Right ventricle myocardium superior (tissue), 1 donor: ENCODE results near the gene CES3. TPM values are rescaled to one million over a fixed set of nuclear protein-coding genes. Genes with fewer than 3 reads are reported as not detected.
A peak's percentile ranks its signal among the peaks of the same experiment; 100 is the strongest.

ENCODE experiments used
- ATAC-seq: fragments of 200-7000 bp; cut with Tn5 transposase; one replicate; pipeline ENCODE4 v1.9.1; 2020; ENCODE audit warnings: mild to moderate bottlenecking; ENCODE audit not compliant: poor library complexity
- DNase-seq: peaks from one replicate; pipeline ENCODE4 v3.0.0-alpha.2; 2020
- intact Hi-C: fragments of 100-400 bp; cut with DNase I; formaldehyde crosslinking; loops from one replicate; pipeline ENCODE4 v1.11.2; 2022
- long read RNA-seq: library from polyadenylated mRNA; unstranded; transcript quantifications from one replicate; pipeline ENCODE4 v2.0.0, GENCODE V29; 2021
- total RNA-seq: library from RNA; stranded (reverse); fragmentation: NEBNext Ultra II Directional; extraction: Animal tissue kit (Norgen Biotek cat#: 25700); gene quantifications from one replicate; pipeline ENCODE4 v1.2.1, GENCODE V29; 2021
- donor health status: DM: no; HTN: yes; CAD: no; lungs with severe emphysema.

The CES3 gene
- 2.0 TPM for total RNA-seq
- long read RNA-seq, result 0 reads

GRCh38 chr16:66961065-66961744 is at the start of gene CES3:
Gene CES3 (plus strand): TSS chr16:66961266. CDS start chr16:66961308, 42 bp downstream.
- intact Hi-C loops, result no loop called here
- ATAC-seq (peak; percentile 74), DNase-seq (peak; percentile 70)

GRCh38 chr16:66911801-66912200 is 49.3 kb upstream of the CES3 start:
- intact Hi-C loops, result no loop called here
- no peak for ATAC-seq
- DNase-seq, result peak; percentile 24

GRCh38 chr16:66913081-66913480 is 48.0 kb upstream of the CES3 start:
- ATAC-seq (no peak), DNase-seq (no peak)
- intact Hi-C loops, result no loop called here

- ATAC-seq (no peak), DNase-seq (no peak)
- intact Hi-C loops, result no loop called here
These were observed 47.4 kb upstream of the CES3 start for GRCh38 chr16:66913711-66914110.

- DNase-seq (no peak), ATAC-seq (no peak)
- intact Hi-C loops, result no loop called here
These were observed 46.5 kb upstream of the CES3 start for GRCh38 chr16:66914541-66914940.

- DNase-seq (peak; percentile 13), ATAC-seq (no peak)
- intact Hi-C loops, result no loop called here
These were observed 46.0 kb upstream of the CES3 start for GRCh38 chr16:66915041-66915440.

- DNase-seq (no peak), ATAC-seq (no peak)
- intact Hi-C loops, result no loop called here
These were observed 44.5 kb upstream of the CES3 start for GRCh38 chr16:66916518-66916917.

GRCh38 chr16:66917741-66918140 is 43.3 kb upstream of the CES3 start:
- intact Hi-C loops, result no loop called here
- ATAC-seq, result no peak
- no peak for DNase-seq

- intact Hi-C loops, result no loop called here
- no peak for DNase-seq
- no peak for ATAC-seq
These were observed 42.7 kb upstream of the CES3 start for GRCh38 chr16:66918355-66918754.

GRCh38 chr16:66918803-66919568 is 42.1 kb upstream of the CES3 start, which contains the start of gene CDH16:
Gene CDH16 (minus strand): TSS chr16:66918885. CDS start chr16:66918065, 820 bp downstream.
- ATAC-seq, result peak; percentile 19
- no peak for DNase-seq
- intact Hi-C loops, result no loop called here

- DNase-seq (no peak), ATAC-seq (no peak)
These were observed 41.3 kb upstream of the CES3 start for GRCh38 chr16:66919569-66920298.

GRCh38 chr16:66920299-66920590 is 40.8 kb upstream of the CES3 start:
- DNase-seq (no peak), ATAC-seq (no peak)
- intact Hi-C loops, result no loop called here

More at GRCh38 chr16:66919569-66920298, 41.3 kb upstream of the CES3 start:
- intact Hi-C loops, result no loop called here

- intact Hi-C loops, result no loop called here
- ATAC-seq (peak; percentile 17), DNase-seq (no peak)
These were observed 40.0 kb upstream of the CES3 start for GRCh38 chr16:66920924-66921680.

GRCh38 chr16:66921729-66922450 is 39.2 kb upstream of the CES3 start:
- ATAC-seq (no peak), DNase-seq (no peak)
- intact Hi-C loops, result loop anchor here (2.0 kb wide), 1 partner anchor 15 kb away; no protein-coding TSS in a partner anchor

GRCh38 chr16:66923247-66923731 is 37.8 kb upstream of the CES3 start:
- ATAC-seq (peak; percentile 34), DNase-seq (peak; percentile 75)
- intact Hi-C loops, result loop anchor here (2.0 kb wide), 1 partner anchor 16 kb away; no protein-coding TSS in a partner anchor

- DNase-seq (no peak), ATAC-seq (peak; percentile 1)
- intact Hi-C loops, result loop anchor here (2.0 kb wide), 1 partner anchor 17 kb away; no protein-coding TSS in a partner anchor
These were observed 37.2 kb upstream of the CES3 start for GRCh38 chr16:66923866-66924265.

GRCh38 chr16:66924527-66925321 is 36.3 kb upstream of the CES3 start:
- intact Hi-C loops, result no loop called here
- no peak for DNase-seq
- ATAC-seq, result peak; percentile 32
